Measurements from ENCODE around the gene PIEZO2.

- no peak for TF ChIP-seq CTCF (IDR thresholded peaks at IDR 0.05)
- TF ChIP-seq POLR2A (IDR thresholded peaks at IDR 0.05), result no peak
- no peak for TF ChIP-seq POLR2AphosphoS5 (IDR thresholded peaks at IDR 0.05)
Measured at GRCh38 chr18:10924290-10924689, 225.1 kb downstream of the PIEZO2 start.

All from breast epithelium (tissue), 3 donors.